ENCODE results near the gene SETD6. TPM values are rescaled to one million over a fixed set of nuclear protein-coding genes. Genes with fewer than 3 reads are reported as not detected.

The SETD6 gene
- total and polyA plus RNA-seq, 2 of the 8 experiments (the other 6 are each of a cell fraction or from before 2014, with no cell fraction given), result 25.3 to 40.5 TPM

DNA sequence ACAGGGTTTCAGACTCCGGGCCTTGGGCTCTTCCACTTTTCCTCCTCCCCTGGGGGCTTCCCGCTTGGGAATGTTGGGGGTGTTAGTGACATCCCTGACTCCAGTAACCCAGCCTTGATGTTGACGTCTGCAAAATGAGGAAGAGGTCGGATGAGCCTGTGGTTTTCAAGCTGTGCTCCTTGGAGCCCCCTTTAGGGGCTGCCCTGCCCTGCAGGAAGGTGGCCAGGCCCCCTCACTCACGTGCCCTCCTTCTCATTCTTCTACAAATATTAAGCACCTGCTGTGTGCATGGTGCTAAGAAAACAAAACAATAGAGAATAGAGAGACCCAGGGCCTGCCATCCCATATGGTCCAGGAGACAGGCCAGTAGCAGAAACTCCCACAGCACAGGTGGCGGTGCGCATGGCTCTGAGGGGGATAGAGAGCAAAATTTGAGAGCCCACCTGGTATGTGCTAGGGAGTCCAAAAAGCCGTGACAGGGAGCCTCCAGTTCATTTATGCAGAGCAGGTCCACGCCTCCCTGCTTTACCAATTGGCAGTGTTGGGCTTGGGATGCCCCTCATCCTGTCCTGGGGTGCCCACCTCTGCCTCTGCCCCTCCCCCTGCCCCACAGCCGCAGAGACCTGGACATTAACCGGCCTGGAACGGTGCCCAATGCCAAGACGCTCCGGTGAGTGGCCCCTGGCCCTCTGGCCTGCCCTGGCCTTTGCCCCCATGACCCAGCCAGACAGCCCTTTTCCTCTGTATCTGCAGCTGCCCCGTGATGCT is 7.9 kb upstream of the SETD6 start:
- Histone ChIP-seq H3K9ac (replicated peaks in 1 of 4; ENCODE audit: extremely low read depth in 1 of 4, low read depth in 3 of 4, low read length in 3 of 4) (no peak overlapping the region), H3K4me1 (replicated peaks in 1 of 4; ENCODE audit: control insufficient read depth in 3 of 4, insufficient read depth in 4 of 4, low read length in 3 of 4) (peaks cover 0 to 6% (median under 1%) of the 10 kb centered on the region in 4 experiments; a peak in 2 of 7 replicates), H3K27me3 (replicated peaks in 1 of 4; ENCODE audit: control insufficient read depth in 3 of 4, extremely low read depth in 1 of 4, insufficient read depth in 3 of 4, low read length in 3 of 4) (peaks cover 0 to under 1% (median under 1%) of the 10 kb centered on the region in 4 experiments; a peak in 3 of 7 replicates), H3K56ac (replicated peaks; ENCODE audit: insufficient read length, low read depth, low read length) (no peak overlapping the region), H4K91ac (replicated peaks; ENCODE audit: insufficient read length, low read length) (no peak overlapping the region), H3K4ac (replicated peaks; ENCODE audit: insufficient read length, low read depth, low read length) (no peak overlapping the region), H2BK120ac (replicated peaks; ENCODE audit: low read depth, low read length) (no peak overlapping the region), H3K27ac (ENCODE audit: low read depth, low read length) (no peak overlapping the region), H2BK5ac (ENCODE audit: low read depth, low read length) (no peak overlapping the region), H3K23me2 (ENCODE audit: low read depth, low read length) (no peaks in the 10 kb centered on the region), H3K18ac (ENCODE audit: extremely low read depth, low read length) (no peak overlapping the region), H2BK15ac (ENCODE audit: low read length) (no peak overlapping the region), H3K79me2 (ENCODE audit: control insufficient read depth in 1 of 2, insufficient read depth in 2 of 2, low read length in 2 of 2) (no peaks in the 10 kb centered on the region), H2BK20ac (ENCODE audit: low read length) (no peak overlapping the region), H3K23ac (ENCODE audit: insufficient read length) (no peak overlapping the region), H2AK5ac (ENCODE audit: low read depth, low read length) (no peak overlapping the region), H2BK12ac (ENCODE audit: low read depth, low read length) (no peak overlapping the region), H2AFZ (ENCODE audit: low read length) (no peak overlapping the region), H4K8ac (ENCODE audit: extremely low read depth, insufficient read depth, low read length) (no peak overlapping the region), H3K9me3 (ENCODE audit: insufficient read depth in 2 of 2, low read depth in 1 of 2, low read length in 1 of 2) (no peaks in the 10 kb centered on the region), H3K4me3 (ENCODE audit: extremely low read depth in 1 of 4, insufficient read depth in 2 of 4, low read depth in 3 of 4, low read length in 4 of 4) (no peak overlapping the region), H3K4me2 (ENCODE audit: insufficient read depth in 1 of 2, low read depth in 2 of 2, low read length in 2 of 2) (no peak overlapping the region), H3K14ac (ENCODE audit: insufficient read length) (no peak overlapping the region), H3K79me1 (ENCODE audit: low read depth, low read length) (no peaks in the 10 kb centered on the region; the same call in 1 of the 2 replicates), H4K5ac (ENCODE audit: insufficient read length, low read depth, low read length) (no peak overlapping the region), H4K20me1 (replicated peaks in 1 of 2; ENCODE audit: control insufficient read depth in 1 of 2, insufficient read depth in 2 of 2, low read length in 2 of 2) (peaks cover 6 to 7% of the 10 kb centered on the region in 2 experiments), H3K36me3 (ENCODE audit: control insufficient read depth in 2 of 4, insufficient read depth in 4 of 4, low read length in 3 of 4) (0 out of 8 replicates have a peak, but pooled peaks cover 0 to 5% (median 0%) of the 10 kb centered on the region in 4 experiments)
- CTCF ChIA-PET (ENCODE audit: partially characterized antibody), result interaction anchor here (0.7 to 2.8 kb wide), 10 partner anchors 9 to 195 kb away, joined by 3 to 20 read pairs (median 4); no protein-coding TSS in a partner anchor
- FAIRE-seq (no peak), DNase-seq (ENCODE audit: low read depth in 1 of 2, low spot score in 2 of 2) (no peak)
- WGBS, 2 experiments (ENCODE audit: extremely low coverage in 1 of 2, insufficient coverage in 1 of 2, insufficient read length in 1 of 2, insufficient replicate concordance in 2 of 2, low coverage in 1 of 2, low lambda C conversion rate in 2 of 2, missing lambda C conversion rate in 1 of 2), result 79% methylated on average over 15 of the region's 15 CpGs; no CpG with 5 or more reads in 1 of the 2 experiments
- POLR2A ChIA-PET (ENCODE audit: partially characterized antibody), result interaction anchor here (1.3 to 1.9 kb wide), 2 partner anchors 8 to 11 kb away, joined by 3 to 9 read pairs; partner anchors contain the start of gene SETD6
- TF ChIP-seq, protein P1, sequence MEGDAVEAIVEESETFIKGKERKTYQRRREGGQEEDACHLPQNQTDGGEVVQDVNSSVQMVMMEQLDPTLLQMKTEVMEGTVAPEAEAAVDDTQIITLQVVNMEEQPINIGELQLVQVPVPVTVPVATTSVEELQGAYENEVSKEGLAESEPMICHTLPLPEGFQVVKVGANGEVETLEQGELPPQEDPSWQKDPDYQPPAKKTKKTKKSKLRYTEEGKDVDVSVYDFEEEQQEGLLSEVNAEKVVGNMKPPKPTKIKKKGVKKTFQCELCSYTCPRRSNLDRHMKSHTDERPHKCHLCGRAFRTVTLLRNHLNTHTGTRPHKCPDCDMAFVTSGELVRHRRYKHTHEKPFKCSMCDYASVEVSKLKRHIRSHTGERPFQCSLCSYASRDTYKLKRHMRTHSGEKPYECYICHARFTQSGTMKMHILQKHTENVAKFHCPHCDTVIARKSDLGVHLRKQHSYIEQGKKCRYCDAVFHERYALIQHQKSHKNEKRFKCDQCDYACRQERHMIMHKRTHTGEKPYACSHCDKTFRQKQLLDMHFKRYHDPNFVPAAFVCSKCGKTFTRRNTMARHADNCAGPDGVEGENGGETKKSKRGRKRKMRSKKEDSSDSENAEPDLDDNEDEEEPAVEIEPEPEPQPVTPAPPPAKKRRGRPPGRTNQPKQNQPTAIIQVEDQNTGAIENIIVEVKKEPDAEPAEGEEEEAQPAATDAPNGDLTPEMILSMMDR (IDR thresholded peaks at IDR 0.05; ENCODE audit: control extremely low read depth in 1 of 3, insufficient read depth in 1 of 3, low read depth in 1 of 3, low read length in 3 of 3), result peak in 2 of 3 experiments; percentile 20 to 43; a peak in 2 of 4 replicates
- no peak for TF ChIP-seq TCF12 (IDR thresholded peaks at IDR 0.05; ENCODE audit: low read depth, low read length)
